Measurements from ENCODE around the gene GOLGA8O. TPM values are rescaled to one million over a fixed set of nuclear protein-coding genes. Genes with fewer than 3 reads are reported as not detected.

Gene GOLGA8O
- total RNA-seq, 1 donor: 0.43 TPM

Small RNA genes lying within 50 kb of the gene (small RNA-seq; reads per million reads assigned to genes)
- gene AC135983.5 (not detected), gene RF00096 (not detected), gene RN7SL539P (not detected)

Other genes starting within 250 kb of the GOLGA8O start
- not detected in 2 replicates for gene GOLGA8K, start 52.3 kb downstream of the GOLGA8O start, total RNA-seq
- gene GOLGA8N, start 137.8 kb upstream of the GOLGA8O start, total RNA-seq: 1.7 and 2.6 TPM in 2 replicates
- gene ARHGAP11A, start 159.9 kb upstream of the GOLGA8O start, total RNA-seq: 14.5 and 25.5 TPM in 2 replicates
- 8.7 and 17.7 TPM in 2 replicates for gene SCG5, start 186.1 kb upstream of the GOLGA8O start, total RNA-seq